SK-N-SH treated with all-trans-retinoic acid at 6 μM for 48 hours (cell line): Measurements from ENCODE around the gene CLN6.

ENCODE experiments used
- ATAC-seq: fragments of 200-7000 bp; cut with Tn5 transposase; 3 replicates; pipeline ENCODE4 v1.9.1; 2020; ENCODE audit warnings: mild to moderate bottlenecking, moderate library complexity
- CSRNP3 ChIP-seq: fragments of 250-450 bp; sonication (Bioruptor Pico); IDR thresholded peaks from 2 replicates; pipeline ENCODE4 v1.5.1; 2021; ENCODE audit warnings: mild to moderate bottlenecking, moderate library complexity
- ESRRG ChIP-seq: fragments of 250-450 bp; sonication (Bioruptor Pico); IDR thresholded peaks from 2 replicates; pipeline ENCODE4 v1.6.1; 2021; ENCODE audit warnings: mild to moderate bottlenecking
- GLIS3 ChIP-seq: fragments of 250-450 bp; sonication (Bioruptor Pico); IDR thresholded peaks from 2 replicates; pipeline ENCODE4 v1.5.0; 2020; ENCODE audit warnings: mild to moderate bottlenecking, moderate library complexity
- ISL1 ChIP-seq: fragments of 250-450 bp; sonication (Bioruptor Pico); IDR thresholded peaks from 2 replicates; pipeline ENCODE4 v2.1.2; 2022; ENCODE audit warnings: mild to moderate bottlenecking, moderate library complexity
- OSR1 ChIP-seq: fragments of 250-450 bp; sonication (Bioruptor Pico); IDR thresholded peaks from 2 replicates; pipeline ENCODE4 v1.8.0; 2022; ENCODE audit warnings: moderate library complexity, mild to moderate bottlenecking, inconsistent platforms
- PATZ1 ChIP-seq: fragments of 250-450 bp; sonication (Bioruptor Pico); IDR thresholded peaks from 2 replicates; pipeline ENCODE4 v1.8.0; 2020; ENCODE audit warnings: mild to moderate bottlenecking, moderate library complexity, borderline replicate concordance
- PPARA ChIP-seq: fragments of 250-450 bp; sonication (Bioruptor Pico); IDR thresholded peaks from 2 replicates; pipeline ENCODE4 v1.5.0; 2020; ENCODE audit warnings: mild to moderate bottlenecking, borderline replicate concordance
- RARB ChIP-seq: fragments of 250-450 bp; sonication (Bioruptor Pico); IDR thresholded peaks from 2 replicates; pipeline ENCODE4 v1.8.0; 2021; ENCODE audit warnings: mild to moderate bottlenecking, moderate library complexity
- SNAI2 ChIP-seq: fragments of 250-450 bp; sonication (Bioruptor Pico); IDR thresholded peaks from 2 replicates; pipeline ENCODE4 v1.5.0; 2020; ENCODE audit warnings: mild to moderate bottlenecking, moderate library complexity
- TCF4 ChIP-seq: fragments of 250-450 bp; sonication (Bioruptor Pico); IDR thresholded peaks from 2 replicates; pipeline ENCODE4 v1.8.0; 2021; ENCODE audit warnings: mild to moderate bottlenecking, moderate library complexity, borderline replicate concordance
- TOX ChIP-seq: fragments of 250-450 bp; sonication (Bioruptor Pico); IDR thresholded peaks from 2 replicates; pipeline ENCODE4 v1.8.0; 2021; ENCODE audit warnings: mild to moderate bottlenecking, moderate library complexity, borderline replicate concordance
- TSHZ2 ChIP-seq: fragments of 250-450 bp; sonication (Bioruptor Pico); IDR thresholded peaks from 2 replicates; pipeline ENCODE4 v1.5.0; 2020; ENCODE audit warnings: mild to moderate bottlenecking, moderate library complexity
- ZC3H10 ChIP-seq: fragments of 250-450 bp; sonication (Bioruptor Pico); IDR thresholded peaks from 2 replicates; pipeline ENCODE4 v1.5.1; 2021; ENCODE audit warnings: mild to moderate bottlenecking, moderate library complexity
- ZFP30 ChIP-seq: fragments of 450-650 bp; formaldehyde crosslinking; IDR thresholded peaks from 2 replicates; pipeline ENCODE4 v1.5.0; 2022; ENCODE audit warnings: mild to moderate bottlenecking, moderate library complexity
- ZNF70 ChIP-seq: fragments of 450-650 bp; formaldehyde crosslinking; IDR thresholded peaks from 2 replicates; pipeline ENCODE4 v1.5.0; 2020; ENCODE audit warnings: mild to moderate bottlenecking, moderate library complexity
- ZNF8 ChIP-seq: fragments of 450-650 bp; formaldehyde crosslinking; IDR thresholded peaks from 2 replicates; pipeline ENCODE4 v1.5.0; 2020; ENCODE audit warnings: mild to moderate bottlenecking, moderate library complexity
- TF ChIP-seq, protein P1 (sequence below): fragments of 250-450 bp; sonication (Bioruptor Pico); IDR thresholded peaks from 2 replicates; pipeline ENCODE4 v1.5.1; 2020; ENCODE audit warnings: low read depth, mild to moderate bottlenecking, moderate library complexity
- TF ChIP-seq, protein P2 (sequence below): fragments of 250-450 bp; sonication (Bioruptor Pico); IDR thresholded peaks from 2 replicates; pipeline ENCODE4 v1.8.0; 2021; ENCODE audit warnings: low read depth, mild to moderate bottlenecking, moderate library complexity, borderline replicate concordance

CLN6 gene

GRCh38 chr15:68232449-68232848 lies 2.9 kb upstream of the CLN6 start:
- ATAC-seq: no peak
- TF ChIP-seq ZFP30 (CRISPR knock-in tag) (no peak), CSRNP3 (CRISPR knock-in tag) (no peak)
- TF ChIP-seq, all 23 proteins: peak for 0

DNA sequence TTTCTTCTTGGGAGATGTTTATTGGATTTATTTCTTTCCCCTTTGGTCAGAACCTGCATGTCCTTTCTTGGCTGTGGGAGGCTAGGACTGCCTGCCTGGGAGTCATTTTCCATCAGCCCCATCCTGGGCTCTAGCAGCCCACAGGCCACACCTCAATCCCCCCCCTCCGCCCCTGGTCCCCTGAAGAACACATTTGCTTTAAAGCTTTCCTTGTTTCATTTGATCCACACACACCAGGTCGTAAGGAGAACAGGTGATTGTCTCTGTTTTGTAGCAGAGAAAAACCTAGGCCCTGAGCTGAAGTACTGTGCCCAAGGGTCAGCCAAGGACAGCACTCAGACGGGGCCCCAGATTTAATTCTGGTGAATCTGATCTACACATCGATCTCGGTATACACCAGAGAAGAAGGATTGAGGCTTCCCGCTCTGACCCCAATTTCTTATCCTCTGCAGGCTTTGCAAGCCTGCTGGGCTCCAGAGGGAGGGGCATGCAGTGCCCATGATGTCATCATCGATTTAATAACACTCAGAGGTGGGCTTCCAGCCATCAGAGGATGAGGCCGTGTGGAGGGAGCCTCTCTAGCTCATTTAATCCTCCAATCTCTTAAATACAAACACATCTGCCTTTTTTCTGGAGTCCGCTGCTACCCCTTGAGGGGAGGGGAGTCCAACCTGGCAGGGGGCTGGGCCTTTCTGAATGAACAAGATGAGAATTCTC lies 1.7 kb upstream of the CLN6 start:
- ATAC-seq: no peak
- TF ChIP-seq, protein P1, sequence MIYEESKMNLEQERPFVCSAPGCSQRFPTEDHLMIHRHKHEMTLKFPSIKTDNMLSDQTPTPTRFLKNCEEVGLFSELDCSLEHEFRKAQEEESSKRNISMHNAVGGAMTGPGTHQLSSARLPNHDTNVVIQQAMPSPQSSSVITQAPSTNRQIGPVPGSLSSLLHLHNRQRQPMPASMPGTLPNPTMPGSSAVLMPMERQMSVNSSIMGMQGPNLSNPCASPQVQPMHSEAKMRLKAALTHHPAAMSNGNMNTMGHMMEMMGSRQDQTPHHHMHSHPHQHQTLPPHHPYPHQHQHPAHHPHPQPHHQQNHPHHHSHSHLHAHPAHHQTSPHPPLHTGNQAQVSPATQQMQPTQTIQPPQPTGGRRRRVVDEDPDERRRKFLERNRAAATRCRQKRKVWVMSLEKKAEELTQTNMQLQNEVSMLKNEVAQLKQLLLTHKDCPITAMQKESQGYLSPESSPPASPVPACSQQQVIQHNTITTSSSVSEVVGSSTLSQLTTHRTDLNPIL (CRISPR knock-in tag): no peak
- TF ChIP-seq, protein P2, sequence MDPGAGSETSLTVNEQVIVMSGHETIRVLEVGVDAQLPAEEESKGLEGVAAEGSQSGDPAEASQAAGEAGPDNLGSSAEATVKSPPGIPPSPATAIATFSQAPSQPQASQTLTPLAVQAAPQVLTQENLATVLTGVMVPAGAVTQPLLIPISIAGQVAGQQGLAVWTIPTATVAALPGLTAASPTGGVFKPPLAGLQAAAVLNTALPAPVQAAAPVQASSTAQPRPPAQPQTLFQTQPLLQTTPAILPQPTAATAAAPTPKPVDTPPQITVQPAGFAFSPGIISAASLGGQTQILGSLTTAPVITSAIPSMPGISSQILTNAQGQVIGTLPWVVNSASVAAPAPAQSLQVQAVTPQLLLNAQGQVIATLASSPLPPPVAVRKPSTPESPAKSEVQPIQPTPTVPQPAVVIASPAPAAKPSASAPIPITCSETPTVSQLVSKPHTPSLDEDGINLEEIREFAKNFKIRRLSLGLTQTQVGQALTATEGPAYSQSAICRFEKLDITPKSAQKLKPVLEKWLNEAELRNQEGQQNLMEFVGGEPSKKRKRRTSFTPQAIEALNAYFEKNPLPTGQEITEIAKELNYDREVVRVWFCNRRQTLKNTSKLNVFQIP: no peak
- TF ChIP-seq PATZ1 (CRISPR knock-in tag) (no peak), ZC3H10 (CRISPR knock-in tag) (no peak), GLIS3 (CRISPR knock-in tag) (no peak), SNAI2 (CRISPR knock-in tag) (no peak), ZNF8 (no peak)

GRCh38 chr15:68230157-68231100 lies 901 bp upstream of the CLN6 start:
- TF ChIP-seq TSHZ2 (CRISPR knock-in tag) (0 out of 2 replicates have a peak, but pooled peaks have one; percentile 27), CSRNP3 (CRISPR knock-in tag) (no peak), TCF4 (0 out of 2 replicates have a peak, but pooled peaks have one; percentile 4)
- ATAC-seq: no peak

DNA sequence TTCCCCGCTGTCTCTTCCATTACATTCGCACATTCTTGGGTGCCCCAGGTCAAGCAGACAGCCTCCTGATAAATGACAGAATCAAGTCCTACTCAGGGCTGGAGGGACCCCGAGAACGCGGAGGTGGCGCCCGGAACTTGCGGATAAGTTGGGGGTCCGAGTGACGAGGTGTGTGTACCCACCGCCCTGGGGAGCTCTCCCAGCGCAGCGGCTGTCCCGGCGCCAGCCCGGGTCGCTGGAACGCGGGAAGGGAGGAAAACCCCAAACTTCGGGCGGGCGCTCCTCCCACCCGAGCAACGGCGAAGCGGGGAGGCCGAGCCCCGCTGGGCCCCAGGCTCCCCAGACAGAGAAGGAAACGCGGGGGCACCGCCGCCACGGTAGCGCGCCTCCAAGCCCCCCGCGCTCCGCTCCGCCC lies 550 bp downstream of the CLN6 start:
- ATAC-seq: peak; percentile 6
- TF ChIP-seq RARB (CRISPR knock-in tag): no peak
- no peak for TF ChIP-seq ZNF8
- no peak for TF ChIP-seq TOX (CRISPR knock-in tag)
- TF ChIP-seq ZNF70 (CRISPR knock-in tag): no peak
- no peak for TF ChIP-seq OSR1 (CRISPR knock-in tag)
- no peak for TF ChIP-seq TSHZ2 (CRISPR knock-in tag)
- no peak for TF ChIP-seq ESRRG (CRISPR knock-in tag)
- no peak for TF ChIP-seq PPARA (CRISPR knock-in tag)
- no peak for TF ChIP-seq ZFP30 (CRISPR knock-in tag)
- TF ChIP-seq, protein P2: no peak
- TF ChIP-seq ISL1 (CRISPR knock-in tag): no peak
- TF ChIP-seq ZC3H10 (CRISPR knock-in tag): no peak
